IMR-90 (cell line): Measurements from ENCODE around the gene PEAK1.

ENCODE experiments used
- CEBPB ChIP-seq: IDR thresholded peaks from 2 replicates; pipeline ENCODE4 v1.6.1; 2012; ENCODE audit warnings: low read depth, low read length, improper control_type of control experiment
- MAFK ChIP-seq: IDR thresholded peaks from 2 replicates; pipeline ENCODE4 v1.6.1; 2012; ENCODE audit warnings: low read depth, low read length, improper control_type of control experiment
- MAZ ChIP-seq: IDR thresholded peaks from 2 replicates; pipeline ENCODE4 v1.6.1; 2012; ENCODE audit warnings: low read depth, mild to moderate bottlenecking, low read length, improper control_type of control experiment, moderate library complexity, borderline replicate concordance
- POLR2A ChIP-seq: IDR thresholded peaks from 2 replicates; pipeline ENCODE4 v1.6.1; 2012; ENCODE audit warnings: mild to moderate bottlenecking, low read depth, low read length
- RAD21 ChIP-seq: IDR thresholded peaks from 2 replicates; pipeline ENCODE4 v1.6.1; 2012; ENCODE audit warnings: low read length, improper control_type of control experiment
- RCOR1 ChIP-seq: IDR thresholded peaks from 2 replicates; pipeline ENCODE4 v1.6.1; 2012; ENCODE audit warnings: mild to moderate bottlenecking, low read length, improper control_type of control experiment; ENCODE audit not compliant: insufficient replicate concordance
- RFX5 ChIP-seq: IDR thresholded peaks from 2 replicates; pipeline ENCODE4 v1.8.0; 2012; ENCODE audit warnings: low read depth, mild to moderate bottlenecking, low read length, moderate library complexity
- TF ChIP-seq, protein P1 (sequence below): conservative IDR thresholded peaks from 2 replicates; pipeline ENCODE4 v1.5.1; 2012; ENCODE audit warnings: mild to moderate bottlenecking, low read depth, low read length, improper control_type of control experiment
- TF ChIP-seq, protein P2 (sequence below): fragments of 150-350 bp; IDR thresholded peaks from 2 replicates; pipeline ENCODE4 v1.6.1; 2016; ENCODE audit warnings: low read depth, mild to moderate bottlenecking, low read length, moderate library complexity, borderline replicate concordance

DNA sequence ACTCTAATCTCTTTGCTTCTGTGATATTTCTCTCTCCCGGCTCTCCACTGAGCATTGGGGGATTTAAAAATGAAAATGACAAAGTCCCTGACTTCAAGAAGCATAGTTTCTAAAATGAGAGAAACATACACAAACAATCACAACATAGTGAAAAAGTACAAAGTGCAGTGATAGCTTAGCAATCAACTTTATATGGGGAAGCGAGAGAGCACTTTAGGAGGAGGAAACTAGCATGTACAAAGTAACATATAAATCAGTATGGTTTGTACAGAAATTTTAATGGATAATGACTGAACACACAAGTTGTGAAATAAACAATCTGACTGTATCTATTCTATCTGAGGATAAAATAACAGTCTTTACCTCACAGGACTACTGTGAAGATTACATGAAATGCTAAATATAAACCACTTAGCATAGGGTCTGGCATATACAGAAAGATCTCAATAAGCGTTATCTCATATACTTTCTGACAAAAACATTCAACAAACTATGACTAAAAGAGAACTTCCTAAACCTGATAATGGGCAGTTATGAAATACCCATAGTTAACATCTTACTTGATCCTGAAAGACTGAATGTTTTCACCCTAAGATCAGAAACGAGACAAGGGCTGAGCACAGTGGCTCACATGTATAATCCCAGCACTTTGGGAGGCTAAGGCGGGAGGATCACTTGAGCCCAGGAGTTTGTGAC is 61.2 kb downstream of the PEAK1 start:
- TF ChIP-seq, protein P1, sequence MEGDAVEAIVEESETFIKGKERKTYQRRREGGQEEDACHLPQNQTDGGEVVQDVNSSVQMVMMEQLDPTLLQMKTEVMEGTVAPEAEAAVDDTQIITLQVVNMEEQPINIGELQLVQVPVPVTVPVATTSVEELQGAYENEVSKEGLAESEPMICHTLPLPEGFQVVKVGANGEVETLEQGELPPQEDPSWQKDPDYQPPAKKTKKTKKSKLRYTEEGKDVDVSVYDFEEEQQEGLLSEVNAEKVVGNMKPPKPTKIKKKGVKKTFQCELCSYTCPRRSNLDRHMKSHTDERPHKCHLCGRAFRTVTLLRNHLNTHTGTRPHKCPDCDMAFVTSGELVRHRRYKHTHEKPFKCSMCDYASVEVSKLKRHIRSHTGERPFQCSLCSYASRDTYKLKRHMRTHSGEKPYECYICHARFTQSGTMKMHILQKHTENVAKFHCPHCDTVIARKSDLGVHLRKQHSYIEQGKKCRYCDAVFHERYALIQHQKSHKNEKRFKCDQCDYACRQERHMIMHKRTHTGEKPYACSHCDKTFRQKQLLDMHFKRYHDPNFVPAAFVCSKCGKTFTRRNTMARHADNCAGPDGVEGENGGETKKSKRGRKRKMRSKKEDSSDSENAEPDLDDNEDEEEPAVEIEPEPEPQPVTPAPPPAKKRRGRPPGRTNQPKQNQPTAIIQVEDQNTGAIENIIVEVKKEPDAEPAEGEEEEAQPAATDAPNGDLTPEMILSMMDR = no peak
- TF ChIP-seq RAD21 = no peak
- TF ChIP-seq RFX5 = no peak
- no peak for TF ChIP-seq POLR2A
- TF ChIP-seq MAFK = no peak
- TF ChIP-seq, protein P2, sequence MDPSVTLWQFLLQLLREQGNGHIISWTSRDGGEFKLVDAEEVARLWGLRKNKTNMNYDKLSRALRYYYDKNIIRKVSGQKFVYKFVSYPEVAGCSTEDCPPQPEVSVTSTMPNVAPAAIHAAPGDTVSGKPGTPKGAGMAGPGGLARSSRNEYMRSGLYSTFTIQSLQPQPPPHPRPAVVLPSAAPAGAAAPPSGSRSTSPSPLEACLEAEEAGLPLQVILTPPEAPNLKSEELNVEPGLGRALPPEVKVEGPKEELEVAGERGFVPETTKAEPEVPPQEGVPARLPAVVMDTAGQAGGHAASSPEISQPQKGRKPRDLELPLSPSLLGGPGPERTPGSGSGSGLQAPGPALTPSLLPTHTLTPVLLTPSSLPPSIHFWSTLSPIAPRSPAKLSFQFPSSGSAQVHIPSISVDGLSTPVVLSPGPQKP = no peak
- TF ChIP-seq CEBPB = no peak
- TF ChIP-seq RCOR1 = no peak
- no peak for TF ChIP-seq MAZ
